Fibroblast of the aortic adventitia (primary cell): ENCODE results near the gene WWP2. TPM values are rescaled to one million over a fixed set of nuclear protein-coding genes. Genes with fewer than 3 reads are reported as not detected.
A peak's percentile ranks its signal among the peaks of the same experiment; 100 is the strongest.

Experiments used
- DNase-seq: peaks from one replicate; pipeline ENCODE4 v3.0.0-alpha.2; 2010; ENCODE audit warnings: low read depth
- H3K4me3 ChIP-seq: 2 replicates; pipeline ENCODE4 v1.5.1; 2011; ENCODE audit warnings: low read depth, mild to moderate bottlenecking, control low read depth, low read length, moderate library complexity
- total RNA-seq: library from RNA; depleted of rRNA; stranded (reverse); fragments of >200 nt; gene quantifications from 2 replicates; pipeline ENCODE4 v1.2.3, GENCODE V29; 2012; ENCODE audit warnings: low replicate concordance
- TF ChIP-seq, protein P1 (sequence below): IDR thresholded peaks from 2 replicates; pipeline ENCODE4 v1.5.1; 2011; ENCODE audit warnings: mild to moderate bottlenecking, low read length, control low read depth, inconsistent platforms; ENCODE audit not compliant: insufficient read depth

WWP2 gene
- total RNA-seq, 1 donor = 28.7 TPM

DNA sequence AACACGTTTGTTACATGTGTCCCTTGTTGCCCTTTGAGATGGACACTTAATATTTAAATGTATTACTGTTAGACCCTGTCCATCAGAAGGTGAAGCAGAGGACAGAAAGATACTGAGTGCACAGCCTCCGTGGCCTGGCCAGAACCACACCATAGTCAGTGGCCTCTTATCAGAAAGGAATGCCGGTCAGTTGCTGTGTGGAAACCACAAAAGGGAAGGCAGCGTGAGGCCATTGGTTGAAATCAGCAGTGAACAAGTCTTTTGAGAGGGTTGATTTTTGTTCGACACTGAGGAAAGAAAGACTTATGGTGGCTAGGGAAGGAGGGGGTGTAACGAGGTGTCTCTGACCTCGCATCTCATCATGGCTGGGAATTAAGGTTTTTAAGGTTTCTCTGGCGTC is 103.6 kb downstream of the WWP2 start:
- no peak overlapping the region for H3K4me3 ChIP-seq
- peak; percentile 91 for DNase-seq
- TF ChIP-seq, protein P1, sequence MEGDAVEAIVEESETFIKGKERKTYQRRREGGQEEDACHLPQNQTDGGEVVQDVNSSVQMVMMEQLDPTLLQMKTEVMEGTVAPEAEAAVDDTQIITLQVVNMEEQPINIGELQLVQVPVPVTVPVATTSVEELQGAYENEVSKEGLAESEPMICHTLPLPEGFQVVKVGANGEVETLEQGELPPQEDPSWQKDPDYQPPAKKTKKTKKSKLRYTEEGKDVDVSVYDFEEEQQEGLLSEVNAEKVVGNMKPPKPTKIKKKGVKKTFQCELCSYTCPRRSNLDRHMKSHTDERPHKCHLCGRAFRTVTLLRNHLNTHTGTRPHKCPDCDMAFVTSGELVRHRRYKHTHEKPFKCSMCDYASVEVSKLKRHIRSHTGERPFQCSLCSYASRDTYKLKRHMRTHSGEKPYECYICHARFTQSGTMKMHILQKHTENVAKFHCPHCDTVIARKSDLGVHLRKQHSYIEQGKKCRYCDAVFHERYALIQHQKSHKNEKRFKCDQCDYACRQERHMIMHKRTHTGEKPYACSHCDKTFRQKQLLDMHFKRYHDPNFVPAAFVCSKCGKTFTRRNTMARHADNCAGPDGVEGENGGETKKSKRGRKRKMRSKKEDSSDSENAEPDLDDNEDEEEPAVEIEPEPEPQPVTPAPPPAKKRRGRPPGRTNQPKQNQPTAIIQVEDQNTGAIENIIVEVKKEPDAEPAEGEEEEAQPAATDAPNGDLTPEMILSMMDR = no peak

DNA sequence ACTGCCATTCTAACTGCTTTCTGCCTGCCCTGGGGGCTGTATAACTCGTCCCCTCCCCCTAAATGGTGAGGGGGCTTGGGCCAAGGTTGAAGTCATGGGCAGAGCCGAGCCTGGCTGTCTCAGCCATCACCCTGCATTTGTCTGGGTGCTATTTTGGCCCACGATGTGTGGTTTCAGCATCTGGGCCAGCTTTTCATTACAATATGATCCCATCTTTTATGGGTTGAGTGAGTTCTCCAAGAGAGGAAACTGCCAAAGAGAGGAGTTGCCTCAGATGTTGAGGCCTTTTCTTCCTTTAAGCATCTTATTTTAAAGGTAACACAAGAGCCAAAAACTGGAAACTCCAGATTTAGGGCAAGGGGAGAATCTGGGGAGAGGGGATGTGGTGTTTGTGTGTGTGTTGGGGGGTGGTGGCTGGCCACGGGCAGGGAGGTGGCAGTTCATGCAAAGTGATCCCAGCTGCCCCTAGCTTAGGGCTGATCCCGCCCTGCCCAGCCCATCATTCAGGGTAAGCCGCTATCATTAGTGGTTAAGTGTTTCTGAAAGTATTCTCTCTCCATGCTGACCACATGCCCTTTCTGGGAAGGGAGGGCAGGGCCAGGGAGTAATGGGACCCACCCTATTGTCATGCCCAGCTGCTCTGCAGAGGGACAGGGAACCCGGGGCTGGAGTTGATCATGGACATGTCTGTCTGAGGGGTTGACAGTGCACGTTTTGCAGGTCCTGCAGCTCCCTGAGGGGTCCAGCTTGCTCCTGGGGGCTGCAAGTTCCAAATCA is 105.8 kb downstream of the WWP2 start:
- DNase-seq = peak; percentile 12
- TF ChIP-seq, protein P1 = no peak
- H3K4me3 ChIP-seq = no peak overlapping the region

DNA sequence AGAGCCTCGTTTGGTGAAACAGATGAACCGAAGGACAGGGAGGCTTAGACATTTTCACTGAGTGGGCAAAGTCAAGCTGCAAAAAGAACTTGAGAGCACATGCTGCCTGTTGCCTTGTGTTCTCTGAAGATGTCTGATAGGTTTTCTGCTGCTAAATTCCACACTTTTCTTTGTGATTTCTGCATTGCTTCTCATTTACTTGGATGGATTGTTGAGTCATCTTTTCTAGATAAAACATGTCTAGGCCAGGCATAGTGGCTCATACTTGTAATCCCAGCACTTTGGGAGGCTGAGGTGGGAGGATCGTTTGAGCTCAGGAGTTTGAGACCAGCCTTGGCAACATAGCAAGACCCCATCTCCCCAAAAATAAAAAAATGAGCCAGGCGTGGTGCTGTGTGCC is 108.6 kb downstream of the WWP2 start:
- no peak overlapping the region for H3K4me3 ChIP-seq
- TF ChIP-seq, protein P1 = no peak
- DNase-seq = peak; percentile 29

DNA sequence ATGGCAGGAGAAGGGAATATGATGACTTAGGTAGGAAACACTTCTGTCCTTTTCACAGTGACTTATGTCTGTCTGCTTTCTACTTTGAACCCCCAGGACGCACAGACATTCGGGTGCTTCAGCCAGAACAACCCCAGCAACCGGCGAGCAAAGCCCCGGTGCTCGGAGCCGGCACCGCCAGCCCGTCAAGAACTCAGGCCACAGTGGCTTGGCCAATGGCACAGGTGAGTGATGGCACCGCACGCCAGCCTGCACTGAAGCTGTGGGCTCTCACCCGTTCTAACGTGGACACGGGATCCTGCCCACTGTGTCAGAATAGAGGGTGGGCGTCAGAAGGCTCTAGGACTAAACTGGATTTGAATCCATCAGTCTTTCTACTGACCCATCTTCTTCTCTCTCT is 109.6 kb downstream of the WWP2 start:
- no peak overlapping the region for H3K4me3 ChIP-seq
- TF ChIP-seq, protein P1 = no peak
- no peak for DNase-seq

DNA sequence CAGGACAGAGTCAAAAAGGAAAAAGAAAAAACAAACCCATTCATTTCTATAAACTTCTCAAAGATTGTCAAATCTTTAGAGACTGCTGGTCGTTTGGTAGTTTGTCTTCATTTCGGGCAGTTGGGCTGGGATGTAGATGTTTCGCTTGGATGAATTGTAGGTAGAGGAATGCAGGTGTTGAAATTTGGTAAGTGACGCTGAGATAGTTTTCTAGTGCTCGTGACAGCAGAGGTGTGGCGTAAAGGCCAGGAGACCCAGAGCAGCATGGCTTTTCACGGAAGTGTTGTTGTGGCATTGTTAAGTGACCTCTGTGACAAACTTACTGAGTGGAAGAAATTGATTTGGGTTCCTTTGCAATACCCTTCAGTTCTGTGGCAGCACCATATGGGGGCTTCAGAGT is 110.8 kb downstream of the WWP2 start:
- H3K4me3 ChIP-seq = no peak overlapping the region
- DNase-seq = no peak
- TF ChIP-seq, protein P1 = no peak

DNA sequence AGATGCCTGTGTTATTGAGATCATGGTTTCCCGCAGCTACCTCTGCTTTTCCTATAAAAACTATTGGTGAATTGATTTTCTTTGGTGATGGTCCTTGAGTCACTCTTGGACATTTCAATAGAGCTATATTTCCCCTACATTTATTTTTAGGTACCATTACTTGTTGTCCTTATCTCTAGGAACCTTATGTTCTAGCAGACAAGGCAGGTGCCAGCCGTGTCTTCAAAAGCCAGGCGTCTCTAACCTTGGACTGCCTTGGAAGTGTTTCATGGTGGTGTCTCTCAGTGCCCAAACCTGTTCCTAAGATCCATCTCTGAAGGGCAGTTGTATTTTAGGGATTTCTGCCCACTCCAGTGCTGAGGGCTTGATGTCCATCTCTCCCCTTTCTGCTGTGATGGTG is 111.7 kb downstream of the WWP2 start:
- no peak overlapping the region for H3K4me3 ChIP-seq
- TF ChIP-seq, protein P1 = no peak
- DNase-seq = no peak

DNA sequence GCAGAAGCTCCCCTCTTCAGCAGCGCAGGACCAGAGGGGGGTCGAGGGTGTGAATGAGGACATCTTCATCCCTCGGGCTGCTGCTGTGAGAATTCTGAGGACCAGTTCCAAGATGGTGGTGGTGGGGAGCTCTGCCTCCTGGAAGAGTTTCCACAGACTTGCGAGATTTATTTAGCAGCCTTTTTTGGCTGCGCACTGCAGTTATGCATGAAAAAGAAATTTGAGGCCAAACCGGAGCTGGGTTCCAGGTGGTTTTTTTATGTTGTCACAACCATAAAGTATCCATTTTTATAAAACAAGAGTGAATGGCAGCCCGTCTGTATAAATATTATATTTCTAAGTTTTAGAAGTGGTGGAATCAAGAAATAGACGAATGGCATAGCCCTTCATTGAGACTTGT is 112.1 kb downstream of the WWP2 start:
- no peak for DNase-seq
- no peak overlapping the region for H3K4me3 ChIP-seq
- TF ChIP-seq, protein P1 = no peak
